Ovary (tissue), 3 donors: ENCODE data around the gene GRID1.

Experiments used
- POLR2A ChIP-seq: fragments of 450-650 bp; IDR thresholded peaks from one replicate; pipeline ENCODE4 v1.6.1; 2017; ENCODE audit warnings: antibody characterized with exemption, mild to moderate bottlenecking, moderate library complexity
- TF ChIP-seq, protein P1 (sequence below), 3 donors: fragments of 450-650 bp in 2 of 3; fragments of 200-600 bp in 1 of 3; IDR thresholded peaks; one replicate each; pipeline versions ENCODE4 v1.5.1 to v1.8.0; 2016 to 2022; ENCODE audit warnings: antibody characterized with exemption in 3 of 3, mild to moderate bottlenecking in 1 of 3
- donor health status: DM: no; HTN: no; CAD: no.

GRCh38 chr10:85967594-85967993, 399.0 kb downstream of the GRID1 start:
- TF ChIP-seq, protein P1, sequence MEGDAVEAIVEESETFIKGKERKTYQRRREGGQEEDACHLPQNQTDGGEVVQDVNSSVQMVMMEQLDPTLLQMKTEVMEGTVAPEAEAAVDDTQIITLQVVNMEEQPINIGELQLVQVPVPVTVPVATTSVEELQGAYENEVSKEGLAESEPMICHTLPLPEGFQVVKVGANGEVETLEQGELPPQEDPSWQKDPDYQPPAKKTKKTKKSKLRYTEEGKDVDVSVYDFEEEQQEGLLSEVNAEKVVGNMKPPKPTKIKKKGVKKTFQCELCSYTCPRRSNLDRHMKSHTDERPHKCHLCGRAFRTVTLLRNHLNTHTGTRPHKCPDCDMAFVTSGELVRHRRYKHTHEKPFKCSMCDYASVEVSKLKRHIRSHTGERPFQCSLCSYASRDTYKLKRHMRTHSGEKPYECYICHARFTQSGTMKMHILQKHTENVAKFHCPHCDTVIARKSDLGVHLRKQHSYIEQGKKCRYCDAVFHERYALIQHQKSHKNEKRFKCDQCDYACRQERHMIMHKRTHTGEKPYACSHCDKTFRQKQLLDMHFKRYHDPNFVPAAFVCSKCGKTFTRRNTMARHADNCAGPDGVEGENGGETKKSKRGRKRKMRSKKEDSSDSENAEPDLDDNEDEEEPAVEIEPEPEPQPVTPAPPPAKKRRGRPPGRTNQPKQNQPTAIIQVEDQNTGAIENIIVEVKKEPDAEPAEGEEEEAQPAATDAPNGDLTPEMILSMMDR (IDR thresholded peaks at IDR 0.05), result no peak
- TF ChIP-seq POLR2A, result no peak
